BJ (cell line): ENCODE measurements around the gene LRRC8D. TPM values are rescaled to one million over a fixed set of nuclear protein-coding genes. Genes with fewer than 3 reads are reported as not detected.

Source experiments
- CTCF ChIA-PET: fragments of 350-600 bp; formaldehyde crosslinking; extraction: SDS; loops from one replicate; lab custom pipeline; 2021; ENCODE audit warnings: antibody characterized with exemption, inconsistent platforms; lab: Yijun Ruan, JAX
- POLR2A ChIA-PET: fragments of 300-600 bp; sonication (Branson Sonifier 250); formaldehyde crosslinking; extraction: SDS; loops from one replicate; lab custom pipeline; 2021; ENCODE audit warnings: antibody characterized with exemption; lab: Charles Lee
- DNase-seq: peaks from one replicate; pipeline ENCODE4 v3.0.0-alpha.2; 2011; ENCODE audit warnings: low read depth
- H3K27me3 ChIP-seq: 2 replicates; pipeline ENCODE4 v1.6.0; 2011; ENCODE audit warnings: low read length; ENCODE audit not compliant: control insufficient read depth, insufficient read depth
- H3K36me3 ChIP-seq: 2 replicates; pipeline ENCODE4 v1.5.1; 2011; ENCODE audit warnings: low read length; ENCODE audit not compliant: control insufficient read depth, insufficient read depth
- H3K4me3 ChIP-seq: 2 replicates; pipeline ENCODE4 v1.5.1; 2011; ENCODE audit warnings: low read depth, mild to moderate bottlenecking, control low read depth, low read length
- polyA plus RNA-seq: library from polyadenylated mRNA; depleted of rRNA; stranded (reverse); fragments of >200 nt; gene quantifications from 2 replicates; pipeline ENCODE4 v1.2.3, GENCODE V29; 2011
- TF ChIP-seq, protein P1 (sequence below): IDR thresholded peaks from 2 replicates; pipeline ENCODE4 v1.5.1; 2011; ENCODE audit warnings: low read depth, mild to moderate bottlenecking, control low read depth, inconsistent platforms, low read length, moderate library complexity; ENCODE audit not compliant: insufficient read depth

LRRC8D gene
- polyA plus RNA-seq, 1 experiment, result 51.9 TPM

GRCh38 chr1:89972024-89972423 is 151.2 kb downstream of the LRRC8D start:
- ChIA-PET CTCF (interaction anchor here (0.9 to 1.9 kb wide), 4 partner anchors 8 to 190 kb away, joined by 3 to 7 read pairs (median 5); no protein-coding TSS in a partner anchor), POLR2A (no interaction called here)
- Histone ChIP-seq H3K27me3 (no peaks in the 10 kb centered on the region), H3K36me3 (no peaks in the 10 kb centered on the region), H3K4me3 (no peak overlapping the region)
- DNase-seq, result no peak
- TF ChIP-seq, protein P1, sequence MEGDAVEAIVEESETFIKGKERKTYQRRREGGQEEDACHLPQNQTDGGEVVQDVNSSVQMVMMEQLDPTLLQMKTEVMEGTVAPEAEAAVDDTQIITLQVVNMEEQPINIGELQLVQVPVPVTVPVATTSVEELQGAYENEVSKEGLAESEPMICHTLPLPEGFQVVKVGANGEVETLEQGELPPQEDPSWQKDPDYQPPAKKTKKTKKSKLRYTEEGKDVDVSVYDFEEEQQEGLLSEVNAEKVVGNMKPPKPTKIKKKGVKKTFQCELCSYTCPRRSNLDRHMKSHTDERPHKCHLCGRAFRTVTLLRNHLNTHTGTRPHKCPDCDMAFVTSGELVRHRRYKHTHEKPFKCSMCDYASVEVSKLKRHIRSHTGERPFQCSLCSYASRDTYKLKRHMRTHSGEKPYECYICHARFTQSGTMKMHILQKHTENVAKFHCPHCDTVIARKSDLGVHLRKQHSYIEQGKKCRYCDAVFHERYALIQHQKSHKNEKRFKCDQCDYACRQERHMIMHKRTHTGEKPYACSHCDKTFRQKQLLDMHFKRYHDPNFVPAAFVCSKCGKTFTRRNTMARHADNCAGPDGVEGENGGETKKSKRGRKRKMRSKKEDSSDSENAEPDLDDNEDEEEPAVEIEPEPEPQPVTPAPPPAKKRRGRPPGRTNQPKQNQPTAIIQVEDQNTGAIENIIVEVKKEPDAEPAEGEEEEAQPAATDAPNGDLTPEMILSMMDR, result no peak

DNA sequence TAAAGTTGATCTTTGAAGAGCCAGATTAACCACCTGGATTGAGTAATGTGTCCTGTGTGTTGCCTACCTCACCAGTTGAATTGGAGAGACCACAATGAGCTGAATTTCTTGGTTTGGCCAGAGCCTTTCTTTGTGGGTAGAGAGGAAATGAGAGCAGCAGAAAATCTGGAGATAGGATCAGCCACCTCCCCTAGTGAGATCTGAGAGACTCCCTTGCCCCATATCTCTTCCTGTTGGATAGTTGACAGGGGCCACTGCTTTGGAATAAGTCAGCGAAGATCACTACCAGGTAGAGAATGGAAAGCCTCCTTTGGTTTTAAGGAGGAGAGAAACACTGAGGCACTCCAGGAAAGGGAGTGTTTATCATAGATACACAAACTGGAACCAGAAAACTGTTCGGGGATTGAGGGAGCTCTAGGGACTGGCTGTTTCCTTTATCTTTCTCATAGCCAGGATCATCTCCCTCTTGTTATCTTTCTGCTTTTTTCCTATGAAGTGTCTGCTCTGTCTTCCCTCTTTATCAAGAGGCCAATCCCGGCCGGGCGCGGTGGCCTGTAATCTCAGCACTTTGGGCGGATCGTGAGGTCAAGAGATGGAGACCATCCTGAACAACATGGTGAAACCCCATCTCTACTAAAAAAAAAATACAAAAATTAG is 152.8 kb downstream of the LRRC8D start:
- ChIA-PET CTCF (no interaction called here), POLR2A (no interaction called here)
- H3K36me3 ChIP-seq, result no peaks in the 10 kb centered on the region
- DNase-seq, result no peak
- H3K27me3 ChIP-seq, result no peaks in the 10 kb centered on the region
- no peak overlapping the region for H3K4me3 ChIP-seq
- TF ChIP-seq, protein P1, result no peak

- H3K4me3 ChIP-seq, result no peak overlapping the region
- no peak for DNase-seq
- TF ChIP-seq, protein P1, result no peak
- H3K27me3 ChIP-seq, result no peaks in the 10 kb centered on the region
- ChIA-PET POLR2A (no interaction called here), CTCF (interaction anchor here (1.3 kb wide), 1 partner anchor 169 kb away, joined by 4 read pairs; no protein-coding TSS in a partner anchor)
- no peaks in the 10 kb centered on the region for H3K36me3 ChIP-seq
Observed at GRCh38 chr1:89974256-89974655, 153.4 kb downstream of the LRRC8D start.

- no peaks in the 10 kb centered on the region for H3K27me3 ChIP-seq
- H3K4me3 ChIP-seq, result no peak overlapping the region
- TF ChIP-seq, protein P1, result no peak
- ChIA-PET POLR2A (no interaction called here), CTCF (interaction anchor here (1.3 kb wide), 2 partner anchors 167 to 170 kb away, joined by 3 to 4 read pairs; no protein-coding TSS in a partner anchor)
- H3K36me3 ChIP-seq, result no peaks in the 10 kb centered on the region
- peak; percentile 63 for DNase-seq
Observed at GRCh38 chr1:89974696-89975470, 154.1 kb downstream of the LRRC8D start.

DNA sequence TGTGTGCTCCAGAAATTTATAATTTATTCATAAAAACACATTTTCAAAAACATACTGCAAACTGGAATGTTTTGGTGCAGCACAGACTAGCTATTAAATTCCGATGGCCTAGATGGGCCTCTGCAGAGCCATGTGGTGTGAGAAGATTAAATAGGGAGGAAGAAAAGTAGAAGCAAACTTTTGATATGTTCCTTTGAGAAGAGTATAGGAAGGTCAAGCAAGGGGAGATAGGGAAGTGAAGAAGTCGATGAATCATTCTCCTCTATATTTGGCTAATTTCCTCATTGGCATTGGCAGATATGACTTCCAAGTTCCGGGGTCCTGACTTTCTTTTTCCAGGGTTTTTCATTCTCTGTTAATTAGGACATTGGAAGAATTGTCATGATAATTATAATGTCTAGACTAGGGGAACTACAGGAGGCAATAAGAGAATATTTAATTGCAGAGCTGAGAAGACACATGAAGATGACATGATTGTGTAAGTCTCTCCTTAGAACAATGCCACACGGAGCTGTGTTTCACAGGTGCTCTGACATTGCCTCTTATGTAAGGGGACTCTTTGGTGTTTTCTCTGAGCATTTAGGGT is 154.8 kb downstream of the LRRC8D start:
- DNase-seq, result no peak
- ChIA-PET CTCF (interaction anchor here (1.3 to 1.7 kb wide), 3 partner anchors 13 to 171 kb away, joined by 3 to 4 read pairs (median 4); no protein-coding TSS in a partner anchor), POLR2A (no interaction called here)
- no peaks in the 10 kb centered on the region for H3K36me3 ChIP-seq
- TF ChIP-seq, protein P1, result no peak
- H3K27me3 ChIP-seq, result no peaks in the 10 kb centered on the region
- H3K4me3 ChIP-seq, result no peak overlapping the region
